Measurements from ENCODE around the gene PEX5L. TPM values are rescaled to one million over a fixed set of nuclear protein-coding genes. Genes with fewer than 3 reads are reported as not detected.

The PEX5L gene
- total RNA-seq, 1 donor from 2014 or later: not detected

DNA sequence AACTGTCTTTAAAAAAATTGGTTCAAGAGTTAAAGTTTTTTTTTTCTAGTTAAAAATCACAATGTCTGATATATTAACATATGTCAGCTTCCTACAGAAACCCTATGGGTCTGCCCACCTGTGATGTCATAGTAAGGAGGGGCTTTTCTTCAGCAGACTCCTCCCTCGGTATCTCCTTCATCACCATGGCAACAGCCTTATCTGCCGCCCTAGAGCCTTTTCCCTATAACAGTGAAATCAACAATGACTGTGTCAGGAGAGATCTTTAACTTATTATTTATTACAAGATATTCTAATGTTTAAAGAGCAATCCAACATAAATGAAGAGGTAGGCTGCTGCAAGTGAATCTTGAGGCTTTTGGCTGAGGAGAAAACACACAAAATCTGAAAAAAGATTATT lies 138.7 kb downstream of the PEX5L start:
- peak in 1 of 2 donors; percentile 55 for DNase-seq (ENCODE audit: low read depth in 2 of 2)

DNA sequence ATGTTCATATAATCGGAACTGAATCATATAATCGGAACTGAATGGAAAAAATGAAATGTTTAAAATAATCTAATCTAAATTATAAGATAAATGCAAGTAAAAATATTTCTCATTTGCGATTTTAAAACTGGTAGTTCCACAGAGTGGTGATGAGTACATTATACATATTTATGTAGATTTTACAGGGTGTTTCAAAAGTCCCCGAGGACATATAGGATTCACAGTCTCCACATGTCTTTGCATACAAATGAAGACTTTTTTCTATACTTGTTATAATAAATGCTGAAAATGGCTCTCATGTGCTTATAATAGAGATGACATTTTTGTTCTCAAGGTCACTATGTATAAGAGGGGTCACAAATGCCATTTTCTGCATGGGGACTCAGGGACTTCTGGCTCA lies 139.5 kb downstream of the PEX5L start:
- DNase-seq (ENCODE audit: low read depth in 2 of 2): no peak

DNA sequence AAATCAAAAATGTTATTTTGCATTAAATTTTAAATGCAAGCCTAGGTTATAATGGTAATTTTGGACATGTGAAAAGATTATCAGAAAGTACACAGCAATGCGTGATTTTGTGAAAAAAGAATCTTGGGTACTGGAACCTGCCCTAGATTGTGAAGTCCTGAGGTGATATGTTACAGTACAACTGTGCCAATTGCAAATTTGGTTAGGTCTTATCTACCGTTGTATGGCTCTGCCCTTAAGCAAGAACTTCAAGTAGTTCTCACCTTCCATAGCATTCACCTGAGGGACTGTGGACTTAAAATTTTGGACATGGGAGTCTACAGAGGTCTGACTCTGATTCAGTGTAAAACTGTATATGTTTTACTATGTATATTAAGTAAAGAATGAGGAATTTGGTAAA lies 140.2 kb downstream of the PEX5L start:
- no peak for DNase-seq (ENCODE audit: low read depth in 2 of 2)

DNA sequence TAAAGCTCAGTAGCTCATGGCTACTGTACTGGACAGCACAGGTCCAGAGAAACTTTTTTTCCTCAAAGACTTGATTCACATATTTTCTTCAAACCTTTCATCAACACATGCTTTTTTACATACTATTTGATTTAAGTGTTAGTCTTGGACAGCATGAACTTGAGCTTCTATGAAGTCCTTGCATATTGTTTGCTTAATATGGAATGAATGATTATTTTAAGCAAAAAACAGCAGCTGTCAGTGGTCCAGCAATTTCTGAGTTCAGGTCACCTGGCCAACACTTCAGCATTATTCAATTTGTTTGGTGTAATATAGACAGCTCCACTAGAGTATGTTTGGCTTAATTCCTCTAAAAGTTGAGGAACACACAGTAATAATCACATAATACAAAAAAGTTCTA lies 141.4 kb downstream of the PEX5L start:
- no peak for DNase-seq (ENCODE audit: low read depth in 2 of 2)

DNA sequence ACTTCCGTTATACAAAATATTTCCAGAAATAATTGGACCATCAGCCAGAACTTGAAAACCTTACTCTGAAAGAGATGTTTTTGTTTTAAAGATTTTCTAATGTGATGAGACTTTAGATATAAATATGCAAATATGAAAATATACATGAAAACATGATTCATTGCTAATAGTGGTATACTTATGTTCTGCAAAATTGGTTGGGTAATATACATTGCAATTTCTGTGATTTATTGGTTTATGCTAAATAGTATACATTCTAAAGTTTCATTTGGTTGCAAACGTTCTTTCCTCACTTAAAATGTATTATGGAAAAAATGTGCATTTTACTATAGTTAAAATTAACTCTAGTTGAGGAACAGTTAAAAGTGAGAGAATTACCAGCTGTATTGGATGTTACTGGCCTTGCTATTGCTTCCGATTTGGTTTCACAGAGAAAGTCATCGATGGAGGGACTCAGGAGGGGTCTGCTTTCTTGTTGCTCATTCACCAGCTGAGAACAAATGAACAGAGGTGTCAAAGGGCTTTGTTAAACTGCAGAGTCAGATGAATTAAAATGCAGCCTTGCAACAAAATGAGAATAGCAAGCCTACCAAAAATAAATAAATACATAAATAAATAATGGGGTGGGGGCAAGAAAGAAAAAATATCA lies 149.3 kb downstream of the PEX5L start:
- no peak for DNase-seq (ENCODE audit: low read depth in 2 of 2)

DNA sequence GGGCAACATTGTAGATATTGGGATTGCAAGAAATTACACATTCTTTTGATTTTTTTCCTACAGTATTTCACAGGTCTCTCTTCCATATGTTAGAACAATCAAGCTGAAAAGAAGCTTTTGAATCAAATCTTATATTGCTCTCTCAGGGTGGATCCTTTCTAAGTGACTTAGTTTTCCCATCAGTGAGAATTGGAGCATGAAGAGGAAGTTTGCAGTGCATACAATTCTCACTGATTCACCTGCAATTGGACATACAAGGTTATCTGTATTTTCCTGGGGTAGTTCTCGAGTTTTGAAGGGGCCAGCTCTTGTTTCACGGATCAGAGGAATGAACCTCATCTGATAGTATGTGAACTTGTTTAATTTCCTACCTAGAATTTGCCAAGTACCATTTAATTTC lies 150.8 kb downstream of the PEX5L start:
- no peak for DNase-seq (ENCODE audit: low read depth in 2 of 2)

DNA sequence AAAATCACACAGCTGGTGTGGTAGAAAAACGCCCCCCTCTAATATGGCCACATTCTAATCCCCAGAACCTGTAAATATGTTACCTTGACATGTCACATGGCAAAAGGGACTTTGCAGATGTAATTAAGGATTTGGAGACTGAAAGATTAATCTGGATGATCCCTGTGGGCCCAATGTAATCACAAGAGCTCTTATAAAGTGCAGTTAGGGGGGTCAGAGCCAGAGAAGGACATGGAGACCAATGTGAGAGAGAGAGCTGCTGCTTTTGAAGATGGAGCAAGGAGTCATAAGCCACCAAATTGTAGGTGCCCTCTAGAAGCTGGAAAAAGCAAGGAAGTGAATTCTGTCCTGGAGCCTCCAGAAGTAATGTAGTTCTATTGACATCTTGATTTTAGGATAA lies 152.6 kb downstream of the PEX5L start:
- DNase-seq (ENCODE audit: low read depth in 2 of 2): no peak

DNA sequence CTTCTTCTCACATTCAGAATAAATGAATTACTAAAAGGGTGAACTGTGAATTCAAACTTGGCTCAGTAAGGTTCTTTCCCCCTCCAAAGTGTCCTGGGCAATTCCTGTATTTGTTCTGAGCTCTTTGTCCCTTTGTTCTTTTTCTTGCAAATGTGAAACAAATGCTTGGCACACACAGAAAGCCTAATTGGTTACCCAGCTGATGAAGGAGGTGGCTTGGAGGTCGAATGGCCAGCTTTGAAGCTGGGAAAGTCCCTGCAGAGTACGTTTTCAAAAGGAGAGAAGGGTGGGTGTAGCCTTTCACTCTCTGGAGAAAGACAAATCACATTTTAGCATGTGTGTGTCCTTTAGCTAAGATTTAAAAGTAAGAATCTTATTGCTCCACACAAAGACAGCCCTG lies 154.4 kb downstream of the PEX5L start:
- DNase-seq (ENCODE audit: low read depth in 2 of 2): peak in 1 of 2 donors; percentile 19

DNA sequence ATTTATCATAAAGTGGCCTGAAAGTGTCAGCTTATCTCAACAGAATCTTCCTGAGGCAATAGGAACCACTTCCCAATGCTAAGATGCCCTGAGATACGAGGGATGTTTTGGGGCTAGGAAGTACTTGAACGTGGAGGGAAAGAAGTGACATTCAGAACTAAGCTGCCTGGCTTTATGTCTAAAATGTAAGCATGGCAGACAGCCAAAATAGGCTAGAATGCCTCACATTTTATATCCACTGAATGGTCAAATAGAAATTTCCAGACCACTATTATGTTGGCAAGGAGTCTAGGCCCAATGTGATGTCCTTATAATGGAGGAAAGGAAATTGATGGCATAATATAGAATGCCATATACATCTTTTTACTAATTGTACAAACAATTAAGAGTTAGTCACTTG lies 154.9 kb downstream of the PEX5L start:
- peak in 1 of 2 donors; percentile 1 for DNase-seq (ENCODE audit: low read depth in 2 of 2)

DNA sequence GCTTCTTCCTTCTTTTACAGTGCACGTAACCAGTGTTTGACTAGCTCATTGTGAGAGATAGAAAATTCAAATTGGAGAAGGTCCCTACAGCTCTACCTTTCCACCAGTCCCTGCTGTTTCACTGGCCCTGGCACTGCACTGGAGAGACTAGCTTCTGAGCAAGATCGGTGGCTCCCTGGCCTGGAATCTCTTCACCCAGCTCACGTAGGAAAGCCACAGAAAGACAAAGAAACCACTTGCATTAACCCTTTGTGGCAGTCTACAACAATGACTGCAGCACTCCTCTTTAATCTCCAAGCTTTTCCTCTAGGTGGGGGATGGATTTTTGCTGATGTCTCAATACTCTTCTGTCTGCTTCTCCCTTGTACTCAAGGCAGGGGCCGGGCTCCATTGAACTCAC lies 155.9 kb downstream of the PEX5L start:
- DNase-seq (ENCODE audit: low read depth in 2 of 2): no peak

DNA sequence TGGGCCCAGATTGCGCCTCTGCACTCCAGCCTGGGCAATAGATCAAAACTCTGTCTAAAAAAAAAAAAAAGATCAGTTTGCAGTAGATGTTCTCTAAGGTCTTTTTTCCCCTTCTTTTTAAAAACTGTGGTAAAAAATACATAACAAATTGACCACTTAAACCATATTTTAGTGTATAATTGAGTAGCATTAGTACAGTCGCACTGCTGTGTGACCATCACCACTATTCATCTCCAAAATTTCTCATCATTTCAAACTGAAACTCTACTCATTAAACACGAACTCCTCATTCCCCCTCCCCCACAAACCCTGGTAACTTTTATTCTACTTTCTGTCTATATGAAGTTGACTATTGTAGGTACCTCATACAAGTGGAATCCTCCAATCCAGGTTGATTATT lies 160.3 kb downstream of the PEX5L start:
- DNase-seq (ENCODE audit: low read depth in 2 of 2): no peak

DNA sequence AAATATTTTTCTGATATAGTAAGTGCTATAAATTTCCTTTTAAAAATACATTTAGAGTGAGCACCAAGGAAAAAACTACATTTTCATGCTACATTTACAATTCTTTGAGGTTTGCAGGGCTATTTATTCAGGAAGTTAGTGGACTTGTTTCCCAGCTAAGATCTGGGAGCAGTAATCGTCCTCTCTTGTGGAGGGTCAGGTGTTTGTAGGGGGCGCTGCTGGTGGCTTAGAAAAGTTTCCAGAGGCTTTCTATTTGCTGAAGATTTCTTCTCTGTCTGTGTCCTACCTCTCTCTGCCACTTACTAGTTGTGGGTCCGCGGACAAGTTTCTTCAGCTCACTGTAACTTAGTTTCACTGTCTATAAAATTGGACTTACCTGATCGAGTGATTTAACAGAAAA lies 163.9 kb downstream of the PEX5L start:
- DNase-seq (ENCODE audit: low read depth in 2 of 2): no peak

DNA sequence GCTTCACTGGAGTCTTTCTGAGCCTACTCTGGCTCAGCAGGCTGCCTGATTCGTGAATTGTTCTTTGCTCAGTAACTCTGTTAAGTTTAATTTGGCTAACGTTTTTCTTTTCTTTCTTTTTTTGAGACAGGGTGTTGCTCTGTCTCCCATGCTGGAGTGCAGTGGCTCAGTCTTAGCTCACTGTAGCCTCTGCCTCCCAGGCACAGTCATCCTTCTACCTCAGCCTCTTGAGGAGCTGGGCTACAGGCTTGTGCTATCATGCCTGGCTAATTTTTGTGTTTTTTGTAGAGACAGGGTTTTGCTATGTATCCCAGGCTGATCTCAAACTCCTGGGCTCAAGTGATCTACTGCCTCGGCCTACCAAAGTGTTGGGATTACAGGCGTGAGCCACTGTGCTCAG lies 165.0 kb downstream of the PEX5L start:
- DNase-seq (ENCODE audit: low read depth in 2 of 2): no peak

DNA sequence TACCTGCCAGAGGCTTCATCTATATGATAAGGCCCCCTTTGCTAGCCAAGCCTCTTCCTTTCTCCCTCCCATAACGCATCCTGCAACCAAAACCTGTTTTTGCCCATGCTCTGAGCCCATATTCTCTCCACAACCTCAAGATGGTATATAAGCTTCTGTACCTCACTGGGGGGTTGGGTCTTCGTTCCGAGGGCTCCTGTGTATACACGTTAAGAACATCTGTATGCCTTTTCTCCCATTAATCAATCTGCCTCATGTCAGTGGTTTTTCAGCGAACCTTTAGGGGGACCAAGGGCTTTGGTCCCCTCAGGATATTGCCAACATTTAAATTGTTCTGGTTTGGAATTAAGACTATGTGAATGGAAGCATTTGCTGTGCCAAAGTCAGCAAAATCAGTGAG lies 168.0 kb downstream of the PEX5L start:
- no peak for DNase-seq (ENCODE audit: low read depth in 2 of 2)

DNA sequence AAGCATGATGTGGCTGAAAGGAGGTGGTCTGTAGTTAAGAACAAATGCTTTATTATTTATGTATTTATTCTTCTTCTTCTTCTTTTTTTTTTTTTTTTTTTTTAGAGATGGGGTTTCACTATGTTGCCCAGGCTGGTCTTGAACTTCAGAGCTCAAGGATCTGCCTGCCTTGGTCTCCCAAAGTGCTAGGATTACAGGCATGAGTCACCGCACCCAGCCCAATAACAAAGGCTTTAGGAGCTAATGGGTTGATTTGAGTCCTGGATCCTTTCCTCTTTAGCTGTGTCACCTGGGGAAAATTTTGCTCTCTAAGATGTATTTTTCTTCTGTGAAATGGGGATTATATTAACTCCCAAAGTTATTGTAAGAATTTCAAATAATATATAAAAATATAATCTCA lies 168.8 kb downstream of the PEX5L start:
- DNase-seq (ENCODE audit: low read depth in 2 of 2): no peak

DNA sequence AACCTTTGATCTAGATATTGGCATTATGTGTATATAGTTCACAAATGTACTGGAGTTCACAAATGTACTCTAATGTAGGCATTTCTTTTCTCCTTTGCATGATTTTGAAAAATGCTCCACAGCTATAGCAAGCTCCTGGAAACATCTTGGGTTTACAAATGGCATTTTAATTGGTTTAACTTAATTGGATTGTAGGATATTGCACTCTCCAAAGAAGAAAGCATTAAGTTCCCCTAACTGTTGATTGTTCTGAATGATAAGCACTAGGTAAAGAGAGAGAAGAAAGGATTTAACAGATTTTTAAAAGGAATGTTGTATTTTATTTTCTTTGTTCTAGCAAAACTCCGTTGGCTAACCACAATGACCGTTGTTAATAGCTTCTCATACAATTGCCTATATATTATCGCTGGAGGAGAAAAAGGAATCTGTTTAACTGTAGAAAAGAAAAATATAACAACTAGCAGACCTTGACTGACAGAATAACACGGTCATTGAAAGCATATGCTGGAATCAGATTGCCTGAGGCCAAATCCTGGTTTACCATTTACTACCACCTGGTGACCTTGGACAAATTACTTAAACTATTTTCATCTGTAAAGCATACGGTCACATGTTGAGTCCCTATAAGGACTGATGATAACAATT lies 170.8 kb downstream of the PEX5L start:
- DNase-seq (ENCODE audit: low read depth in 2 of 2): no peak

DNA sequence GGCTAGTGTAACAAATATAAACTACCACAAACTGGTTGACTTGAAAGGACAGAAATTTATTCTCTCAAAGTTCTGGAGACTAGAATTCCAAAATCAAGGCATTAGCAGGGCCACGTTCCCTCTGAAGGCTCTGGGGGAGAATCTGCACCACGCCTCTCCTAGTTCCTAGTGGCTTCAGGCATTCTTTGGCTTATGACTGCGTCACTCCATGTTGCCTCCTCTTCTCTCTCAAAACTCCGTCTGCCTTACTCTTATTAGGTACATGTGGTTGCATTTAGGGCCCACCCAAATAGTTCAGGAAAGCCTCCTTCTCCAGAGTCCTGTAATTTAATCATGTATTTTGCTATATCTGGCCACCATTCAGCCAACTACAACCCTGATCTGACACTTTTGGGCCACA lies 174.8 kb downstream of the PEX5L start:
- no peak for DNase-seq (ENCODE audit: low read depth in 2 of 2)

DNA sequence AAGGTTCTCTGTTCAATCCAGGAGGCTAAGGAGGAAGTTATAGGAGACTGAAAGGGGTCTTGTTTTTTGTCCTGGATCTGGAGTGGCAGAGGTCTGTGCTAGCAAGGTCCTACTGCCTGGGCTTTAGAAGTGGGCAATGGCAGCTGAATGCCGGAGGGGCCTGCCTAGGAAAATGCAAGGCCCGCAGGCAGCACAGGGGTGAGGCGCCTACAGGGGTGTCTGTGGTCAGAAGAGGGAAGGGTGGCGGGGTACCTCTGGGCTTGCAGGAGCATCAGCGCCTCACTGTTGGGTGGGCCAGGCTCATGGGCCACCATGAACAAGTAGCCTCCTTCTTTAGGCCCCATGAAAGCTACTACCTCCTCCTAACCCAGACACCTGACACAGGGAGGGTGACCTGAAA lies 175.4 kb downstream of the PEX5L start:
- DNase-seq (ENCODE audit: low read depth in 2 of 2): no peak

DNA sequence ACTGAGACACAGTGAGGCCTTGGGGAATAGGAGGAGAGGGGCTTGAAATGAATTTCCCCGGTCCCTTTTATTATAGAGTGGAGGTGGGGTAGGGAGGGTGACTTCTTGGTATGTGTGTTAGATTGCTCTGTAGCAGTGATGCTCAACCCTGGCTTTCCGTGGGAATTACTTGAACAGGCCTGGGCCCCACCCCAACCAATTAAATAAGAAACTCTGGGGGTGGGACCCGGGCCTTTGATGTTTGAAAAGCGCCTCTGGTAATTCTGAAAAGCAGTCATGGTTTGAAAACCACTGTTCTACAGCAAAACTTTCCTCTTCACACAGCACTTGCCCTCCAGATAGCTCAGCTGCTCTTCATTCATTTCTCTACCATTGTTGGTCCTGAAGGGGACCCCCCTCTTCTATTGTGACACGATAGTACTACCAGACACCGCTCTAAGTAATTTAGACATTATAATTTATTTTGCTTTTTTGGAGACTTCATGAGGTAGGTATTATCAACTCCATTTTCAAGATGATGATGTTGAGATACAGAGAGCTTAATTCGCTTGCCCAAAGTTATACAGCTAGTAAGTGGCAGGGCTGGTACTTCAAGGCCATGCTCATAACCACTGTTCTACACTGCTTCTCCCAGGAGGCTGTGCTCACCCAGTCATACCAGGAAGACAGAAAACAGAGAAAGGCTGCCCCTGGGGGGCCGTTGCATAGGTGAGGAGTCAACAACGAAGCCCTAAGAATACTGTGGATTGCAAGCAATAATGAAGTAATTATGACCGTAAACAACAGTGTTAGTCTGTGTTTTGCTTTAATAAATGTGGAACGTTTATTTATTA lies 176.2 kb downstream of the PEX5L start:
- no peak for DNase-seq (ENCODE audit: low read depth in 2 of 2)

DNA sequence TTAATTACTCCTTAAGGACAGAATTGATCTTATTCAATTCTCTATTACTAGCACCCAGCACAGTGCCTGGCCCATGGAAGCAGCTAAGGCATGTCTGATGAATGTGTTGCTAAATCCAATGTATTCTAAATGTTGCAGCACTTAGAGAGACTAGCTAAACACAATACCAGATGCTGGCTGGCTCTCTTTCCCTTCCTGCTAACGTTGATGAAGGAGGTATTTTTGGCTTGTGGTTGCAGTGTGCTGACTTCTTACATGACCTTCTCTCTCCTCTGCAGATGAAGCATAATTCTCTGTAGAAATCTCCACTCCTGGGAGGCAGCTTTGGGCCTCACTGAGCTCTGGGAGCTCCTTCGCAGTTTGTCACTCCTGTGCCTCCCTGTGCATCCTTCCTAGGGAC lies 183.6 kb downstream of the PEX5L start:
- DNase-seq (ENCODE audit: low read depth in 2 of 2): no peak

DNA sequence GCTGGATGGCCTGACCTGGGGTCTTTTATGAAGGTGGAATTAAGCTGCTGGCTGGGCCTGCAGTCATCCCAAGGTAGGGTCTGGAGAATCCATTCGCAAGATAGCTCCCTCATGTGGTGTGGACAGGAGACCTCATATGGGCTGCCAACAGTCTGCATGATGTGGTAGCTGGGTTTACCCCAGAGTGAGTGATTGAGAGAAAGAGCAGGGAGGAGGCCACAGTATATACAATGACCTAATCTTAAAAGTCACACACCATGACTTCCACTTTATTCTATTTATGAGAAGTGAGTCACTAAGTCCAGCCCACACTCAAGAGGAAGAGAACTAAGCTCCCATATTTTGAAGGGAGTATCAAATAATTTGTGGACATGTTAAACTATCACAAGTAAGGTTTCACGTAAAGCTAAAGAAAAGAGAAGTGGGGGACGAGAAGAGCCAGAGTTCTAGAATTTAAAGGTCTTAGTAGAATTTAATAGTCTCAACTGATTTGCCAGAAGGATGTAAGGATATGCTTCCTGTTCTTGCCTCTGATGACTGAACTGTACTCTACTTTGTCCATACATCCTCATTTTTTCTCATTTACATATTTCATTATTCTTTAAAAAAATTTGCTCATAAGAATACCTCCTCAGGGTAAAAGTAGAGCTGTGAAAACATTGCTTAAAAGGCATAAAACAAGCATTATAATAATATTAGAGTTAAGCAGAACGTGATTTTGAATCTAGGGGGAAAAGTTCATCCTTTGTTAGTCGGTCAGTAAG lies 184.4 kb downstream of the PEX5L start:
- DNase-seq (ENCODE audit: low read depth in 2 of 2): peak in 1 of 2 donors; percentile 6

DNA sequence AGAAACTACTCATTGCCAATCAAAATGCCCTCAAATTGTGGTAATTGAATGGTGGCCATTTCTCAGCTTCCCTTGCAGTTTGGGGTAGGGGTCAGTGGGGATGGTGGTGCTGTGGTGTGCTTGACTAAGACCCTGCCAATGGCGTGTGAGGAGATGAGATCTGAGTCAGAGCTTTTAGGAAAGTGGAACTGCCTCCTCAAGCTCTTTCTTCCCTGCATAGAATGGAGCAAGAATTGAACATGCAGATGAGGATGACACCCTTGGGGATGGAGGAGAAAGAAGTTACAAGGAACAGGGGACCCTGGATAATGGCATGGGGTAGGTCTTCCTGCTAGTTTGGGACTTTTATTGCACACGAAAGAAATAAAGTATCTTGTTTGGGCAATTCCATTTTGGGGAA lies 188.0 kb downstream of the PEX5L start:
- no peak for DNase-seq (ENCODE audit: low read depth in 2 of 2)
